SKM-1 treated with dmso at 0.1 percent for 144 hours (cell line): Measurements from ENCODE around the gene BRD3.
"Not testable (repeated sequence)": the region's sequence is repeated elsewhere in the genome, so short reads cannot be mapped to it uniquely, and the experiment has no call there.

ENCODE experiments used
- DNase-seq: peaks from one replicate; lab custom pipeline; 2025; ENCODE audit not compliant: unreplicated experiment; lab: John Stamatoyannopoulos, UW

The BRD3 gene

DNA sequence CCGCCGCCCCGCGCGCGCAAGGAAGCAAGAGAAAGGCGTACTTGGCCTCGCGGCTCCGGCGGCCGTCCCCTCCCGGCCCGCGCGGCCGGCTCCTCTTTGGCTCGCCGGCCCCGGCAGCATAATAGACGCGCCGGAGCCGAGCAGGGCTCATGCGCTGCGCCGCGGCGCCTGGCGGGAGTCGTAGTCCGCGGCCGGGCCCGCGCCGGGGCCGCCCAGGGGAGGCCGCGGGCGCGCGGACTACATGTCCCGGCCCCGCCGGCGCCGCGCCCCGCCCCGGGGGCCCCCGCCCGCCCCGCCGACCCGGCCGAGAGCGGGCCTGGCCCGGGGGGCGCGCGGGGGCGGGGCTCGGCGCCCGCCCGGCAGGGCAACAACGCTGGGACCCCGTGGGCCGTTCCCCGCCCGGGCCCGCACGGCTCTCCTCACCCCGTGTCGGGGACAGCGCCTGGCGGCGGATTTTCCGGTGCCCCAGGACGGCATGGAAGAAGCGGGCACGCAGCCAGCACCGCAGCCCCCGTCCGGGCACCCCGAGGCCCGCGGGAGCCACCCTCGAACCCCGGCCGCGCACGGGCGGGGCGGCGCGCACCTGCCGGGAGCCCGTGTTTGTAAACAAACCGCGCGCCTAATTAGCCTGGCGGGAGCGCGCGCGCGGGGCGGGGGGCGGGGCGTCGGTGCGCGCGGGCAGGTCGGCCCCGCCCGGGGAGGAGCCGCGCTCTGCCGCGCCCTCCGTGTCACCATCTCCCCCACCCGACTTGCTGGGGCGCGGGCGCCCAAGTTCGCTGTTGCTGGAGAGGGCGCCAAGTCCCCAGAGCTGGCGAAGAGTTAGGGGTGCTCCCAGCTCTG, at the start of gene BRD3:
Gene BRD3 (minus strand): TSS at position 123 of the 840 bp plus-strand sequence. CDS start 14,549 bp downstream, outside the sequence.
- peak; percentile 76 for DNase-seq

GRCh38 chr9:134112561-134112960, 44.7 kb upstream of the BRD3 start:
- no peak for DNase-seq

GRCh38 chr9:134111064-134111463, 43.2 kb upstream of the BRD3 start:
- no peak for DNase-seq

DNA sequence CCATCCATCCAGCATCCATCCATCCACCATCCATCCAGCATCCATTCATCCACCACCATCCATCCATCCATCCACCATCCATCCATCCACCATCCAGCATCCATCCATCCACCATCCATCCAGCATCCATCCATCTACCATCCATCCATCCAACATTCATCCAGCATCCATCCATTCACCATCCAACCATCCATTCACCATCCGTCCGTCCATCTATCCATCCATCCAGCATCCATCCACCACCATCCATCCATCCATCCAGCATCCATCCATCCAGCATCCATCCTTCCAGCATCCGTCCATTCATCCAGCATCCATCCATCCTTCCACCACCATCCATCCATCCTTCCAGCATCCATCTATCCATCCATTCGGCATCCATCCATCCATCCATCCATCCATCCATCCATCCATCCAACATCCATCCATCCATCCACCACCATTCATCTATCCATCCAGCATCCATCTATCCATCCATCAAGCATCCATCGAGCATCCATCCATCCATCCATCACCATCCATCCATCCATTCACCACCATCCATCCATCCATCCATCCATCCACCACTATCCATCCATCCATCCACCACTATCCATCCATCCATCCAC, 35.7 kb upstream of the BRD3 start:
- no peak for DNase-seq

DNA sequence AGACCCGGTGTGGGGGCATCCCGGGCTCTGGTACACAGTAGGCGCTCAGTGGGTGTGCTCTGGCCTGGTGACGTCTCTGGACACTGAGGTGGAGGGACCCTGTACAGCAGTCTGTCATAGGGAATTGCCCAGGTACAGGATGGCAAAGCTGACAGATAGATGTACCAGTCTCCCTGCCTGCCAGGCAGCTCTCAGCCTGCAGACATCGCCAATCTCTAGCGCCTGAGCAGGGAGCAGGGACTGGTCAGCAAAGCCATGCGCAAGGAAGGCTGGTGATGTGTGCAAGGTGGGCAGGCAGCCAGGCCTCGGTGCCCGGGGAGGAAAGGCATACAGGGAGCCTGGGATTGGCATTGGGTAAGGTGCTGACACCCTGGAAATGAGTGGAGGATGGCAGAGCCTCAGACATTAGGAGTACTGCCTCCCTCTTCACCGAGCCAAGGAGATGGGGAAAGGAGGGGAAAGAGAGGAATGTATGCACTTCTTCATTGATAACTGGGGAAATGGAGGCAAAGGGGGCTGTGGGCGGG, 33.9 kb upstream of the BRD3 start:
- DNase-seq: no peak

- not testable (repeated sequence) for DNase-seq
Observed at GRCh38 chr9:134101133-134101532, 33.3 kb upstream of the BRD3 start.

- DNase-seq: no peak
Observed at GRCh38 chr9:134100040-134100439, 32.2 kb upstream of the BRD3 start.

DNA sequence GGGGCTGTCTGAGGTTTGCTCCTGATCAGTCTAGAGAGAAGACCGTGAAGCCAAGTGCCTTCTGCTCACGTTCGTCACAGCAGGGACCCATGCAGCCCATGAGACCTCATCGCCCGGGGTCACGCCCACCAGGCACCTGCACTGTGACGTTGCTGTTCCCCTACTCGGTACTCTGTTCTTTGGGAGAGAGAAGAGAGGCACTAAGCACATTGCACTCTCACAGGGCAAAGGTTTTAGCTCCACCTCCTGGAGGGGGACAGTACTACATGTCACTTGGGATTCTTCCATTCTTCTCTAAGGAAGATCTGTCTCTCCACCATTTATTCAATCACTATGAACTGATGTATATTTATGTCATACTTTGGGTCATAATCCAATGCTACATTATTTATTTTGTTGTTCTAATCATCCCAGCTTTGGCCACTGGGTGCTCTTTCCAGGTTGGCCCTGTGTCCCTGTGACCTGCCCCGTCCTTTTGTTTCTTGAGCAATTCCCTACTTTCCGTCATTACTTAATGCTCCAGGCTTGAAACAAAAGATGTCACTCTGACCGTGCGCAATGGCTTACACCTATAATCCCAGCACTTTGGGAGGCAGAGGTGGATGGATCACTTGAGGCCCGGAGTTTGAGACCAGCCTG, 31.4 kb upstream of the BRD3 start:
- peak; percentile 56 for DNase-seq

DNA sequence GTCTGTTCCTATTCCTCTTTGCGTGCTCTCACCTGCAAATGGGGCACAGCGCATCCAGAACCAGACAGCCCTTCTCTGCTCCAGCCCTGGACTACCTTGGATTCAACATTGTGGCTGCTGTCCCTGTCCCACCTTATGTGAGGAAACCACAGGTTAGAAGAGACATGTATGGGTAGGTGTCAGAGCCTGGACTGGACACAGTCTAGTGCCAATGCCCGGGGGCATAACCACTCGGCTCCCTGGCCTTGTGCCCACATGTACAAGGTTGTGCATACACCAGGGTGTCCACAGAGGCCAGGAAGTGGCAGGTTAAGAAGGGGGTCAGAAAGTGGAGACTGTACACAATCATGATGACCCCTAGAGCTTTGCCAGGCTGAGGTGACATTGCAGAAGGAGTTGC, 22.1 kb upstream of the BRD3 start:
- DNase-seq: no peak

DNA sequence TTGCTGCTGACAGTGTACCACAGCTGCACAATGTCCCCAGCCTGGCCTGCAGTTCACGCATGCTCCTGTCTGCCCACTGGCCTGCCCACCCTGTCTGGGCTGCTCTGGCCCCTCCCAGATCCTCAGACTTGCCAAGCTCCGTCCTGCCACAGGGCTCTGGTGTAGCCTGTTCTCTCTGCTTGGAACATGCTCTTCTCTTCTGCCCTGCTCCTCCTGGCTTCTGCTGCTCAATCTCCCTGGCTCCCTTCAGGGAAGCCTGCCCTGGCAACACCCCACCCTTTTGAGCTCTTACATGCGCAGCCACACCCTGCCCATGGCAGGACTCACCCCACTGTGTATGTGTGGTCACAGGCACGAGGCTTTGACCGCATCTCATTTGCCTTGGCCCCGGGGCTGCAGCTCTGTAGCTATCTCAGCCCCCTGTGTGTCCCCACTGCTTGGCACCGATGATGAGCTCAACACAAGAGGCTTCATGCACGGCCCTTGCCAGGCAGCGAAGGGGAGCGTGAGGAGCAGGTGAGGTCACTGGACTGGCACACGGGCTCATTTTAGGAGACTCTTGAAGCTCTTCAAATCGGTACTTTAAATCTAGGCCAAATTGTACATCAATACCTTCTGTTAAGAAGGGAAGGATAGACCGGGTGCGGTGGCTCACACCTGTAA, 20.4 kb upstream of the BRD3 start:
- no peak for DNase-seq

DNA sequence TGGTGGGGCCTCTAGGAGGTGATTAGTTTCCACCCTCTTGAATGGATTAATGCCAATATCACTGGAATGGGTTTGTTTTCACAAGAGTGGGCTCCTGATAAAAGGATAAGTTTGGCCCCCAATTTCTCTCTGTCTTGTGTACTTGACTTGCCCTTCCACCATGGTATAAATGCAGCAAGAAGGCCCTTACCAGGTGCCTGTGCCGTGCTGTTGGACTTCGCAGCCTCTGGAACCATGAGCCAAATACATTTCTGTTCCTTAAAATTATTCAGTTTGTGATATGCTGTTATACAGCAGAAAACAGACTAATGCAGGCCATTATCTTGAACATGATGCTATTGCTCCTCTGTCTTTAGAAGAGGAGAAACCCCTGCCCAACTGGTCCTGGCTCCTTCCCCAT, 17.8 kb upstream of the BRD3 start:
- no peak for DNase-seq

DNA sequence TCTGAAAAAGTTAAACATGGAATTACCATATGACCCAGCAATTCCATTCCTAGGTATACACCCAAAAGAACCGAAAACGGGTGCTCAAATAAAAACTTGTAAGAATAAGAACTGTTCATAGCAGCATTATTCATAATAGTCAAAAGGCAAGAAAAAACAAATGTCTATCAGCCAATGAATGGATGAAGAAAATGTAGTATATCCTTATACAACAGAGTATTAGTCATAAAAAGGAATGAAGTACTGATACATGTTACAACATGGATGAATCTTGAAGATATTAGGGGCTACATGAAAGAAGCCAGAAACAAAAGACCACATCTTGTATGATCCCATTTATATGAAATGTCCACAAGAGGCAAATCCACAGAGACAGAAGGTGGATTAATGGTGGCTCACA, 15.6 kb upstream of the BRD3 start:
- DNase-seq: no peak

GRCh38 chr9:134076644-134077043, 8.8 kb upstream of the BRD3 start:
- no peak for DNase-seq

DNA sequence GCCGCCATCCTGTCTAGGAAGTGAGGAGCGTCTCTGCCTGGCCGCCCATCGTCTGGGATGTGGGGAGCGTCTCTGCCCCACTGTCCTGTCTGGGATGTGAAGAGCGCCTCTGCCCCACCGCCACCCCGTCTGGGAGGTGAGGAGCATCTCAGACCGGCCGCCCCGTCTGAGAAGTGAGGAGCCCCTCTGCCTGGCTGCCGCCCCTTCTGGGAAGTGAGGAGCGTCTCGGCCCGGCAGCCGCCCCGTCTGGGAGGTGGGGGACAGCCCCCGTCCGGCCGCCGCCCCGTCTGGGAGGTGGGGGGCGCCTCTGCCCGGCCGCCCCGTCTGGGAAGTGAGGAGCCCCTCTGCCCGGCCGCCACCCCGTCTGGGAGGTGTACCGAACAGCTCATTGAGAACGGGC, 7.9 kb upstream of the BRD3 start:
- DNase-seq: not testable (repeated sequence)

DNA sequence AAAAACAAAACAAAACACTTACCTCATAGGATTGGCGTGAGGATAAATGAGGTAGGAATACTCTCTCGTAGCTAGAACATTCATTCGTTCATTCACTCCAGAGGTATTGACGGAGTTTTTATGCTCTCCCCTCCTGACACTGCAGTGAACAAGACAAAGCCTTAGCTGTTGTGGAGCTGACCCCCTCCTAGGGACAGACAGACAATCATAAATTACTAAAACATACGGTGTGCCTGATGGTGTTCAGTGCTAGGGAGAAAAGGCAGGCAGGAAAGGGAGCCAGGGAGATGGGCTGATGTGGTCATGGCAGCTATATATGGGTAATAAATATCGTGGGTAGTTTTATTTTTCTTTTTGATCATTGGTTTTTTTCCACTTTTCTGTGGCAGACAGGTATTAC, 5.7 kb upstream of the BRD3 start:
- no peak for DNase-seq

- DNase-seq: not testable (repeated sequence)
Observed at GRCh38 chr9:134072683-134073082, 4.9 kb upstream of the BRD3 start.

DNA sequence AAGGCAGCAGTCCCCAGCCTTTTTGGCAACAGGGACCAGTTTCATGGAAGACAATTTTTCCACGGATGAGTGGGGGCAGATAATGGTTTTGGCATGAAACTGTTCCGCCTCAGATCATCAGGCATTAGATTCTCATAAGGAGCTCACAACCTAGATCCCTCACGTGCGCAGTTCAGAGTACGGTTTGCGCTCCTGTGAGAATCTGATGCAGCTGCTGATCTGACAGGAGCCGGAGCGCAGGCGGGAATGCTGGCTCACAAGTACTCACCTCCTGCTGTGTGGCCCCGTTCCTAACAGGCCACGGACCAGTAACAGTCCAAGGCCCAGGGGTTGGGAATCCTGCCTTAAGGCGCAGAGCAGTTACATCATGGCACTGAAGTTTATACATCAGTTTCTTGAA, 3.3 kb upstream of the BRD3 start:
- no peak for DNase-seq

DNA sequence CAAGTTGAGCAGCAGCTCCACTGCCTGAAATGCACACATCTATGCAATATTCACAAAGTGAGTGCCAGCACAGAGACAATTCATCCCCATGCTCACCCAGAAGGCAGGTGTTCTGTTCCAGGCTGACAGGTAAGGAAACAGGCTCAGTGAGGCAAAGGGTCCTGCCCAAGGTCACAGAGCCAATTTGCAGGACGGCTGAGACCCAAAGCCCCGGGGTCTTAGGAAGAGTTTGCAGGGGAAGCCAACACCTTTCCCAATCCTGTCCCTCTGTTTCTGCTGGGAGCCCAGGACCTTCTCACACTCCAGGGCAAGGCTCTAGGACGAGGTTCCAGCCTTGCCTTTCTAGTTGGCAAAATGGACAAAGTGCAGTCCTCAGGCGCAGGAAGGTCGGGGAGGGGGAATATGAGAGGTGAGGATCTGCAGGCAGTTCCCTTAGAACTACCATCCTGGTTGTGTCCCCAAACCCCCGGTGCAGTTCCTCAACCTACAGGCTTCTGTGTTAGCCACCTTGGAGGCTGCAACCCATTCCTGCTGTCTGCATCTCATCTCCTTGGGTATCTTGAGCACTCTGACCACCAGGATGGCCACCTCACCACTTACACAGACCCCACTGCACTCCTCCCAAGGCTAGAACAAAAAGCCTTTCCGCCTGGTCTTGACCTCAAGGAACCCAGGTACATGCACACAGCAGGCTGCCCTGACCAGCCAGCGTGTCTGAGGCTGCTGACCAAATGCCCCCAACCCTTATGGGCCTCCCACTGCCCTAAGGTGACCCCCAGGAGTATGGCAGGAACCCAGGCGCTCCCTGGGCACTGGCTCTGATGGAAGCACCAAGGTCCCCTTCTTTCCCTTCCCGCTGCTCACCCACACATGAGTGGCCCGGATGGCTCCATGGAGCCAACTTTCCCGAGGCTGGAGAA, 1.9 kb upstream of the BRD3 start:
- no peak for DNase-seq

DNA sequence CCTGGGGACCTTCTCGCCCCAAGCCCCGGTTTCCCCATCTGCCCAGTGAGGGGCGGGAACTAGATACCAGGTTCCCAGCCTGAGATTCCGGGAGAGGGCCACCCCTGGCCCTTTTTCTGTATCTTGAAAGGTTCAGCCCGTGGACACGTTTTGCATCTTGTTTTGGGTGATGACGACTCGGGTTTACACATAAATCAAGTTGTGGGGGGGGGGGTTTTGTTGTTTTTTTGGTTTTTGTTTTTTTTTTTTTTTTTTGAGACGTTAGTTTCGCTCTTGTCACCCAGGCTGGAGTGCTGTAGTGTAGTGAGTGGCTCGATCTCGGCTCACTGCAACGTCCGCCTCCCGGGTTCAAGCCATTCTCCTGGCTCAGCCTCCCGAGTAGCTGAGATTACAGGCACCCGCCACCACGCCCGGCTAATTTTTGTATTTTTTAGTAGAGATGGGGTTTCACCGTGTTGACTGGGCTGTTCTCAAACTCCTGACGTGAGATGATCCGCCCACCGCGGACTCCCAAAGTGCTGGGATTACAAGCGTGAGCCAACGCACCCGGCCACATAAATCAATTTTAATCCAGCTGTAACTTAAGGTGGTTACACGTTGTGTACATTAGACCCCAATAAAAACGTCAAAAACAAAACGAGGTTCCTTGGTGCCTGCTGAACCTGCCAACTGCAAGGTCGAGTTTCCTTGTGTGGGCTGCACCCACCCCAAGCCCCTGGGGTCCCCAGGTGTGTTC, 1.1 kb upstream of the BRD3 start:
- no peak for DNase-seq
